Motor neuron (in vitro differentiated cells): Measurements from ENCODE around the gene STAT5B. TPM values are rescaled to one million over a fixed set of nuclear protein-coding genes. Genes with fewer than 3 reads are reported as not detected.
"Not testable (repeated sequence)": the region's sequence is repeated elsewhere in the genome, so short reads cannot be mapped to it uniquely, and the experiment has no call there.

Experiments used
- ATAC-seq, 8 experiments: fragments of 200-7000 bp; cut with Tn5 transposase; replicated peaks in 6 of 8; 2 replicates each; pipeline ENCODE4 v1.8.0; 2021; ENCODE audit warnings: mild to moderate bottlenecking in 8 of 8, moderate library complexity in 8 of 8
- H3K27ac ChIP-seq, 2 donors: fragments of 250-450 bp; sonication (Bioruptor Pico); 2 replicates each; pipeline ENCODE4 v1.9.0; 2021; ENCODE audit warnings: antibody characterized with exemption in 2 of 2, mild to moderate bottlenecking in 2 of 2, moderate library complexity in 1 of 2
- H3K4me1 ChIP-seq, 2 donors: fragments of 250-450 bp; sonication (Bioruptor Pico); replicated peaks in 1 of 2; 2 replicates each; pipeline ENCODE4 v1.6.1; 2021; ENCODE audit warnings: antibody characterized with exemption in 2 of 2, mild to moderate bottlenecking in 2 of 2, moderate library complexity in 1 of 2
- H3K4me3 ChIP-seq, 5 donors: fragments of 250-450 bp; sonication (Bioruptor Pico); 2 replicates each; pipeline ENCODE4 v1.9.0; 2021; ENCODE audit warnings: antibody characterized with exemption in 5 of 5, mild to moderate bottlenecking in 5 of 5, moderate library complexity in 4 of 5
- WGBS, 10 experiments: fragments of 450-650 bp; shearing (Covaris generic); methylation state at CpG; one replicate each; pipeline ENCODE4 v1.0.0; 2022; 5-methylcytosine and 5-hydroxymethylcytosine counted together
- in situ Hi-C, 9 experiments: fragments of 400-800 bp; cut with MboI; loops; one replicate each; pipeline ENCODE4 v1.15.0; 2021; ENCODE audit warnings: low sequenced_read_pairs in 9 of 9, low pct_unique_long_range_greater_than_20kb in 2 of 9; ENCODE audit not compliant: unreplicated experiment in 9 of 9
- total RNA-seq, 8 experiments: library from RNA; unstranded; fragments of 300-600 nt; gene quantifications; 2 replicates each; pipeline versions ENCODE4 v1.2.3 to v1.2.4, GENCODE V29; 2022

The STAT5B gene
- total RNA-seq, 8 experiments from 2014 or later: 21.6 to 27.7 (median 23.5) TPM

DNA sequence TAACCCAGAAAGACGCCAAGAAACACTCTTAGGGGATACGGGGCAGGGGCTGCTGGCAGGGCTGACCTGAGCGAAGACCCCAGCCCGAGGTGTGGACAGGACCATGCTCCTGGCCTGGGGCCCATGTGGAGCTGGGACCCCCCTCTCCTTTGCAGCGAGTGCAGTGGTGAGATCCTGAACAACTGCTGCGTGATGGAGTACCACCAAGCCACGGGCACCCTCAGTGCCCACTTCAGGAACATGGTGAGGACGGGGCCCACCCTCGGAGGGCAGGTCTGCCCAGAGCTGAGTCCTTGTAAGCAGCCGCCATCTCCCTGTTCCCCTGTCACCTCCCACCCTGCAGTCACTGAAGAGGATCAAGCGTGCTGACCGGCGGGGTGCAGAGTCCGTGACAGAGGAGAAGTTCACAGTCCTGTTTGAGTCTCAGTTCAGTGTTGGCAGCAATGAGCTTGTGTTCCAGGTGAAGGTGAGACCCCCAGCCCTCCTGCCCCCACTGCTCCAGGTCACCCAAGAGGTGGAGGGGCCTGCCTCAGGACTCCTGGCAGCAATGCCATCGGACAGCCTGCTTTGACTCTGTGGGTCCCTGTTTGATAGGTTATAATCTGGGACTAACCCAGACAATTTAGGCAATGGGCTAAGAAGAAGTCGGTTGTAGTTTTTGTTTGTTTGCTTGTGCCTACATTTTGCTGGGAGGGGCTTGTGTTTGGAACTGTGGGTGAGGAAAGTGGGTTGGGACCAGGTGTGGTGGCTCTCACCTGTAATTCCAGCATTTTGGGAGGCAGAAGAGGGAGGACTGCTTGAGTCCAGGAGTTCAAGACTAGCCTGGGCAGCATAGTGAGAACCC lies 28.2 kb upstream of the STAT5B start:
- ATAC-seq: no peak
- Histone ChIP-seq H3K4me3 (no peak overlapping the region), H3K4me1 (peaks cover 0 to 5% of the 10 kb centered on the region in 2 donors), H3K27ac (no peak overlapping the region)
- in situ Hi-C loops: loop anchor here in 1 of 9 experiments (25.0 kb wide), 1 partner anchor 108 kb away; the partner anchor contains the start of gene CAVIN1
- whole genome bisulfite sequencing, 10 experiments: 58 to 100% (median 88%) methylated on average over 1 to 9 of the region's 16 CpGs; no CpG with 5 or more reads in 5 of the 10 experiments

- ATAC-seq: no peak
Measured at GRCh38 chr17:42303694-42304093, 27.5 kb upstream of the STAT5B start.

GRCh38 chr17:42301022-42301421 lies 24.8 kb upstream of the STAT5B start:
- H3K4me3 ChIP-seq: no peak overlapping the region
- in situ Hi-C loops: loop anchor here in 1 of 9 experiments (25.0 kb wide), 1 partner anchor 111 kb away; the partner anchor contains the start of gene CAVIN1
- ATAC-seq: no peak
- peaks cover 0 to 8% of the 10 kb centered on the region in 2 donors for H3K4me1 ChIP-seq
- 80 to 91% methylated on average over 1 to 4 of the region's 9 CpGs; no CpG with 5 or more reads in 8 of the 10 experiments for WGBS, 10 experiments
- H3K27ac ChIP-seq: no peak overlapping the region

More at GRCh38 chr17:42303694-42304093, 27.5 kb upstream of the STAT5B start:
- in situ Hi-C loops: loop anchor here in 1 of 9 experiments (25.0 kb wide), 1 partner anchor 109 kb away; the partner anchor contains the start of gene CAVIN1
- WGBS, 10 experiments: 67 to 100% (median 77%) methylated on average over 1 to 2 of the region's 3 CpGs; no CpG with 5 or more reads in 4 of the 10 experiments
- no peak overlapping the region for H3K4me3 ChIP-seq
- peaks cover 0 to 5% of the 10 kb centered on the region in 2 donors for H3K4me1 ChIP-seq
- H3K27ac ChIP-seq: no peak overlapping the region

- no CpG with 5 or more reads among the region's 17 CpGs for WGBS, 10 experiments
- H3K4me3 ChIP-seq, H3K4me1 ChIP-seq, H3K27ac ChIP-seq: not testable (repeated sequence)
- ATAC-seq: peak in 5 of 8 experiments; percentile 32 to 58 (median 52)
- in situ Hi-C loops: loop anchor here in 1 of 9 experiments (25.0 kb wide), 1 partner anchor 112 kb away; the partner anchor contains the start of gene CAVIN1
Measured at GRCh38 chr17:42299913-42300312, 23.7 kb upstream of the STAT5B start.

DNA sequence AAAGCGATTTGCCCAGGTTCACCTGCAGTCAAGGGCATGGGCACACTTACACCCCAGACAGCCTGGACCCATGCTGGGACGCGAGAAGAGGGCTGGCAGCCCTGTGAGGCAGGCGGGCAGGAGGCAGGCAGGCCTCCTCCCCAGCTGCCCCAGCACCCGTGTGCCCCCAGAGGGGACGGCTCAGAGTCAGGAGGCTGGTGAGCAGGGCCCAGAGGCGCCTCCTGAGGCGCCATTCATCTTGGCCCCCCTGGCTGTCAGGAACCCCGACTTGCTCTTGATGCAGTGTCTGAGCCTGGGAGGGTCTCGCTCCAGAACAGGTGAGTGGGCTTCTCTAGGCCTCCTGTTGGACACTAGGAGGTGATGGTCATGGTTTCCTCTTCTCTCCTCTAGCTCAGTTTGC lies 23.2 kb upstream of the STAT5B start:
- in situ Hi-C loops, H3K27ac ChIP-seq, H3K4me3 ChIP-seq, H3K4me1 ChIP-seq: not testable (repeated sequence)
- peak in 4 of 8 experiments; percentile 4 to 8 (median 5) for ATAC-seq
- no CpG with 5 or more reads among the region's 10 CpGs for WGBS, 10 experiments

DNA sequence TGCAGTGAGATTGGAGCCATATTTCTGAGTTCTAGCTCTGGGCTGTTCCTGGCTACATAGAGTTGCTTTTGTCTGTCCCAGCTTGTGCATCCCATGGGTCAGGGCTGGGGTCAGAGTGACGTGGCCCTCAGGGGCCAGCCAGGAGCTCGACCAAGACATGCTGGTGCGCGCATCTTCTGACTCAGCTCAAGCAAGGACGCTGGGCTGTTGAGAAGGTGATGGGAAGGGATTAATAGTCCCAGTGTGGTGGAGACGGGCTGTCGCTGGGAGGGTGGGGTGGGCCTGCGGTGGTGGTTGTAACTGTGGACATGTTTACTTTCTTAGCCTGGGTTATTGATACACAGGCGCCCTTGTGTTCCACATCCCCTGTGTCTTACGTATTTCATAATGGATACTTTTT lies 21.6 kb upstream of the STAT5B start:
- in situ Hi-C loops, H3K4me1 ChIP-seq, H3K4me3 ChIP-seq, ATAC-seq, H3K27ac ChIP-seq: not testable (repeated sequence)
- 60 to 100% methylated on average over 1 of the region's 10 CpGs; no CpG with 5 or more reads in 8 of the 10 experiments for WGBS, 10 experiments

GRCh38 chr17:42296012-42296411 lies 19.8 kb upstream of the STAT5B start:
- 54 to 100% (median 83%) methylated on average over 2 to 3 of the region's 3 CpGs; no CpG with 5 or more reads in 3 of the 10 experiments for WGBS, 10 experiments
- no peak for ATAC-seq
- Histone ChIP-seq H3K4me3 (no peak overlapping the region), H3K27ac (no peak overlapping the region), H3K4me1 (peaks cover 0 to 9% of the 10 kb centered on the region in 2 donors)
- in situ Hi-C loops: no loop called here

DNA sequence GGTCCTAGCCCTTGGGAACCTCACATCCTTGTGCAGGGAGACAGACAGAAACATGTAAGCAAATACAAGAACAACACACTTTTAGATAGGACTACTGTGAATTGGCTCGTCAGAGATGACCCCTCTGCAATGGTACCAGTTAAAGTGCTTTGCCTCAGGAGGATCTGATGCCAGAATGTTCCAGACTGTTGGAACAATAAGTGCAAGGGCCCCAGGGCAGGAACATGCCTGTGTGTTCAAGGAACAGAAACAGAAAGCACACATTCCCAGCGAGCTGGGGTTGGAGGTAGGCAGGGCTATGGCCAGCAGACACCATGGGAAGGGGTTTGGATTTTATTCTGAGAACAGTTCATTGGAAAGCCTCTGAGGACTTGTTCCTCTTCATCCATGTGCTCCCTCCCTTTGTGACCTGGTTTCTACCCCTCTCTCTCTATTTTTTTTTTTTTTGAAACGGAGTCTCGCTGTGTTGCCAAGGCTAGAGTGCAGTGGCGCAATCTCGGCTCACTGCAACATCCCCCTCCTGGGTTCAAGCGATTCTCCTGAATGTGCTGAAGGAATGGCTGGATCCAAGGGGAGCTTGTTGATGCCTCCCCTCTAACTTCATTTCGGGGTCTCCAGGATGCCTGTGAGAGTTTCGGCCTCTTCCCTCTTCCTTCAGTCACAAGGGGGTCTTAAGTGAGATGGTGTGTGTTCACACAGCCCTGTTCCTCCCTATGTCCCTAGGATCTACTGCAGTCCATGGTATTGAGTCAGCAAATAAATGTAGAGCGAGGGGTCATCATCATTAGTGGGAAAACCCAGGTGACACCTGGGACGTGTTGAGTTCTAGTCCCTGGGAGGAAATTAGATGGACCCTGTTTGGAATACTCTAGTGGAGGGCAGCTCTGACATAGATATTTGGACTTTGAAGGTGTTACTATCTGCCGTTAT lies 18.5 kb upstream of the STAT5B start:
- WGBS, 10 experiments: 56 to 96% (median 77%) methylated on average over 3 to 10 of the region's 12 CpGs; no CpG with 5 or more reads in 2 of the 10 experiments

DNA sequence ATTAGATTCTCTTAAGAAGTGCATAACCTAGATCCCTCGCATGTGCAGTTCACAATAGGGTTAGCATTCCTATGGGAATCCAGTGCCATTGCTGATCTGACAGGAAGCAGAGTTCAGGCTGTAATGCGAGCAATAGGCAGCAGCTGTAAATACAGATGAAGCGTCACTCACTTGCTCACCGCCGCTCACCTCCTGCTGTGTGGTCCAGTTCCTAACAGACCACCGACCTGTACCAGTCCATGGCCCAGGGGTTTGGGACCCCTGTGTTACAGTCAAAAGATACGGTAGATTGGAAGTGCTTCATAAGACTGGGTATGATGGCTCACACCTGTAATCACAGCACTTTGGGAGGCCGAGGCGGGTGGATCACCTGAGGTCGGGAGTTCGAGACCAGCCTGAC lies 14.9 kb upstream of the STAT5B start:
- 78 to 100% (median 95%) methylated on average over 1 to 5 of the region's 11 CpGs; no CpG with 5 or more reads in 3 of the 10 experiments for WGBS, 10 experiments
- in situ Hi-C loops: no loop called here
- Histone ChIP-seq H3K4me3 (no peak overlapping the region), H3K27ac (no peak overlapping the region), H3K4me1 (peaks cover 0 to 16% of the 10 kb centered on the region in 2 donors)
- ATAC-seq: no peak

More for the DNA sequence above, 18.5 kb upstream of the STAT5B start:
- Histone ChIP-seq H3K4me1 (peaks cover 0 to 13% of the 10 kb centered on the region in 2 donors), H3K27ac (no peak overlapping the region), H3K4me3 (no peak overlapping the region)
- in situ Hi-C loops: no loop called here
- ATAC-seq: peak in 2 of 8 experiments; percentile 28 to 45

DNA sequence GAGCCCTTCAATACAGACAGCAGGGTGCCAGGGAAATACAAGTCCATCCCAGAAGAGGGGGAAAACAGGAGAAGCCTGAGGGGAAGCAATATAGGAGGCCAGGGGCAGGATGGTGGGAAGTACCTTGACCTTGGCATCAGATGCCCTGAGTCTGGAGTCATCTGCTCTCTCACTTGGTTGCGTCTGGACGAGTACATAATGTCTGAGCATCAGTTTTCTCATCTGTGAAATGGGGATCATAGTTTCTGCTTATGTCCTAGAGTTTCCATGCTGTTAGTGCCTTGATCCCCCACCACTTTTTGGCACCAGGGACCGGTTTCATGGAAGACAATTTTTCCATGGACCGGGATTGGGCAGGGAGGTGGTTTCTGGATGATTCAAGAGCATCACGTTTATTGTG lies 14.4 kb upstream of the STAT5B start:
- Histone ChIP-seq H3K4me1 (peaks cover 0 to 16% of the 10 kb centered on the region in 2 donors), H3K4me3 (no peak overlapping the region), H3K27ac (no peak overlapping the region)
- in situ Hi-C loops: no loop called here
- ATAC-seq: no peak
- 0 to 100% (median 83%) methylated on average over 1 to 3 of the region's 5 CpGs; no CpG with 5 or more reads in 4 of the 10 experiments for WGBS, 10 experiments

DNA sequence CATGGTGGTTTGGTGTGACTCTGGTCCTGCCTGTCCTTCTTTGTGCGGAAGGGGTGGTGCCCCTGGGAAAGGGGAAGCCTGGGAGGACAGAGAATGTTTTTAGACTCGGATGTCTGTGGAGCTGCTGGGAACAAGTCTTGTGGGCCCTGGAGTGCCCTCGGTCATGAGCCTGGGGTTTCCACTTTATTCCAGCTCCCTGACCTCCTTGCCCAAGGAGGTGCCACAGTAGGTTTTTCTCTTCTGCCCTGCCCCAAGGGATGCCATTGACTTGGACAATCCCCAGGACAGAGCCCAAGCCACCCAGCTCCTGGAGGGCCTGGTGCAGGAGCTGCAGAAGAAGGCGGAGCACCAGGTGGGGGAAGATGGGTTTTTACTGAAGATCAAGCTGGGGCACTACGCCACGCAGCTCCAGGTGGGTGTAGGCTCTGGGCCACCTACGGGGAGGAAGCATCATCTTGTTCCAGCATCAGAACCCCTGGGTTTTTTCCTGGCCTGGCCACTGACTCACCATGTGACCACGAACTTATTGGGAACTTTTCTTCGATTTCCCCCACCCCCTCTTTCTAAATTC lies 13.5 kb upstream of the STAT5B start:
- H3K4me1 ChIP-seq: peaks cover 0 to 16% of the 10 kb centered on the region in 2 donors
- in situ Hi-C loops: no loop called here
- no peak overlapping the region for H3K27ac ChIP-seq
- ATAC-seq: no peak
- H3K4me3 ChIP-seq: no peak overlapping the region
- WGBS, 10 experiments: 60 to 100% (median 89%) methylated on average over 1 to 7 of the region's 9 CpGs; no CpG with 5 or more reads in 2 of the 10 experiments
